Cardiac muscle cell (in vitro differentiated cells and primary cell): ENCODE measurements around the gene LMBR1. TPM values are rescaled to one million over a fixed set of nuclear protein-coding genes. Genes with fewer than 3 reads are reported as not detected.
A peak's percentile ranks its signal among the peaks of the same experiment; 100 is the strongest.
"Not testable (repeated sequence)": the region's sequence is repeated elsewhere in the genome, so short reads cannot be mapped to it uniquely, and the experiment has no call there.

ENCODE experiments used
- DNase-seq, 2 donors: peaks; one replicate each; pipeline versions ENCODE4 v3.0.0 to v3.0.0-alpha.2; 2010 to 2017; ENCODE audit warnings: low read depth in 1 of 2, low spot score in 1 of 2
- H3K27ac ChIP-seq: fragments of 200-600 bp; sonication (generic); 2 replicates; pipeline ENCODE4 v1.5.1; 2016
- H3K27me3 ChIP-seq: fragments of 200-600 bp; sonication (generic); 2 replicates; pipeline ENCODE4 v1.6.0; 2016; ENCODE audit warnings: control low read depth
- H3K36me3 ChIP-seq: fragments of 200-600 bp; sonication (generic); 2 replicates; pipeline ENCODE4 v1.5.1; 2016; ENCODE audit warnings: control low read depth
- H3K4me1 ChIP-seq: fragments of 200-600 bp; sonication (generic); 2 replicates; pipeline ENCODE4 v1.8.1; 2017; ENCODE audit warnings: low read depth, mild to moderate bottlenecking, mixed run types
- H3K4me3 ChIP-seq: fragments of 200-600 bp; sonication (generic); 2 replicates; pipeline ENCODE4 v1.5.1; 2016; ENCODE audit warnings: mild to moderate bottlenecking
- H3K9me3 ChIP-seq: fragments of 200-600 bp; sonication (generic); 2 replicates; pipeline ENCODE4 v1.5.1; 2017; ENCODE audit warnings: low read depth, mild to moderate bottlenecking, control low read depth
- CTCF ChIP-seq: IDR thresholded peaks from 2 replicates; pipeline ENCODE4 v1.5.1; 2012; ENCODE audit warnings: low read depth, mild to moderate bottlenecking, low read length
- polyA plus RNA-seq: library from polyadenylated mRNA; unstranded; fragments of >200 nt; fragmentation: Nextera tagmentation; extraction: Ambion mirVana; gene quantifications from 2 replicates; pipeline ENCODE4 v1.2.1, GENCODE V29; 2016
- total RNA-seq: library from RNA; depleted of rRNA; stranded (reverse); fragments of >200 nt; gene quantifications from 2 replicates; pipeline ENCODE4 v1.2.3, GENCODE V29; 2016

The LMBR1 gene
- total and polyA plus RNA-seq, 2 experiments from 2014 or later, result 49.9 to 78.0 TPM

- peak in 1 of 2 donors; percentile 53 for DNase-seq
- no peaks in the 10 kb centered on the region for H3K36me3 ChIP-seq
- no peaks in the 10 kb centered on the region for H3K4me1 ChIP-seq
- H3K4me3 ChIP-seq, result no peak overlapping the region
- no peaks in the 10 kb centered on the region for H3K27me3 ChIP-seq
- H3K9me3 ChIP-seq, result no peaks in the 10 kb centered on the region
- no peak overlapping the region for H3K27ac ChIP-seq
- no peak for TF ChIP-seq CTCF
Observed at GRCh38 chr7:156903232-156903909, 10.4 kb upstream of the LMBR1 start.

GRCh38 chr7:156900093-156900492 is 7.1 kb upstream of the LMBR1 start:
- not testable (repeated sequence) for H3K4me3 ChIP-seq, H3K36me3 ChIP-seq, H3K4me1 ChIP-seq, H3K27ac ChIP-seq, DNase-seq, H3K9me3 ChIP-seq, H3K27me3 ChIP-seq

GRCh38 chr7:156898938-156899337 is 6.0 kb upstream of the LMBR1 start:
- Histone ChIP-seq H3K27ac (no peak overlapping the region), H3K4me1 (no peaks in the 10 kb centered on the region), H3K36me3 (no peaks in the 10 kb centered on the region), H3K4me3 (no peak overlapping the region), H3K27me3 (no peaks in the 10 kb centered on the region), H3K9me3 (no peaks in the 10 kb centered on the region)
- TF ChIP-seq CTCF, result no peak
- no peak for DNase-seq

- peak in 1 of 2 donors; percentile 35 for DNase-seq
- no peak for TF ChIP-seq CTCF
- Histone ChIP-seq H3K4me3 (no peak overlapping the region), H3K27me3 (no peaks in the 10 kb centered on the region), H3K9me3 (no peaks in the 10 kb centered on the region), H3K27ac (no peak overlapping the region), H3K36me3 (no peaks in the 10 kb centered on the region), H3K4me1 (no peaks in the 10 kb centered on the region)
Observed at GRCh38 chr7:156897673-156898072, 4.7 kb upstream of the LMBR1 start.

- Histone ChIP-seq H3K27ac (no peak overlapping the region), H3K36me3 (no peaks in the 10 kb centered on the region), H3K27me3 (no peaks in the 10 kb centered on the region), H3K4me1 (no peaks in the 10 kb centered on the region), H3K4me3 (no peak overlapping the region), H3K9me3 (no peaks in the 10 kb centered on the region)
- no peak for DNase-seq
- no peak for TF ChIP-seq CTCF
Observed at GRCh38 chr7:156896388-156897022, 3.5 kb upstream of the LMBR1 start.

- H3K27me3 ChIP-seq, result no peaks in the 10 kb centered on the region
- H3K9me3 ChIP-seq, result no peaks in the 10 kb centered on the region
- no peaks in the 10 kb centered on the region for H3K4me1 ChIP-seq
- no peak for TF ChIP-seq CTCF
- DNase-seq, result no peak
- H3K4me3 ChIP-seq, result no peak overlapping the region
- H3K36me3 ChIP-seq, result no peaks in the 10 kb centered on the region
- no peak overlapping the region for H3K27ac ChIP-seq
Observed at GRCh38 chr7:156895024-156895780, 2.2 kb upstream of the LMBR1 start.
